SK-N-SH (cell line): ENCODE results near the gene PTAFR. TPM values are rescaled to one million over a fixed set of nuclear protein-coding genes. Genes with fewer than 3 reads are reported as not detected.

Source experiments
- CTCF ChIA-PET: fragments of 300-600, 350-600 bp; formaldehyde crosslinking; extraction: SDS; loops from one replicate; lab custom pipeline; 2021; lab: Yijun Ruan, JAX
- POLR2A ChIA-PET: fragments of 350-600 bp; sonication (Branson Sonifier 250); formaldehyde crosslinking; extraction: SDS; loops from one replicate; lab custom pipeline; 2020; ENCODE audit warnings: antibody characterized with exemption, inconsistent platforms; lab: Yijun Ruan, JAX
- DNase-seq: peaks from one replicate; pipeline ENCODE4 v3.0.0; 2012
- H2AFZ ChIP-seq: fragments of 200-600 bp; sonication (generic); 2 replicates; pipeline ENCODE4 v1.8.1; 2016; ENCODE audit warnings: antibody characterized with exemption, mild to moderate bottlenecking, low read depth
- H3F3A ChIP-seq: fragments of 200-600 bp; sonication (generic); replicated peaks from 2 replicates; pipeline ENCODE3; 2016; ENCODE audit warnings: antibody characterized with exemption, mild to moderate bottlenecking; ENCODE audit not compliant: insufficient read depth
- H3K27ac ChIP-seq, 2 experiments: fragments of 200-500 bp in 1 of 2; fragments of 200-600 bp in 1 of 2; sonication (Bioruptor generic) in 1 of 2; sonication (generic), shearing (Covaris generic) in 1 of 2; 2 replicates each; pipeline versions ENCODE4 v1.5.1 to v1.6.1; 2014 to 2016; ENCODE audit warnings: low read depth in 2 of 2, inconsistent platforms in 1 of 2, low read length in 1 of 2, mild to moderate bottlenecking in 1 of 2, mixed read lengths in 1 of 2
- H3K27me3 ChIP-seq: fragments of 200-600 bp; sonication (generic), shearing (Covaris generic); 2 replicates; pipeline ENCODE4 v1.6.1; 2016; ENCODE audit warnings: mixed run types; ENCODE audit not compliant: insufficient read depth
- H3K36me3 ChIP-seq, 2 experiments: fragments of 200-500 bp in 1 of 2; fragments of 200-600 bp in 1 of 2; sonication (Bioruptor generic) in 1 of 2; sonication (generic) in 1 of 2; replicated peaks in 1 of 2; 2 replicates each; pipeline versions ENCODE3 to v1.5.1; 2014 to 2016; ENCODE audit warnings: low read length in 1 of 2, mild to moderate bottlenecking in 1 of 2; ENCODE audit not compliant: insufficient read depth in 2 of 2, control insufficient read depth in 1 of 2
- H3K4me1 ChIP-seq, 2 experiments: fragments of 200-500 bp in 1 of 2; fragments of 200-600 bp in 1 of 2; sonication (Bioruptor generic) in 1 of 2; sonication (generic), shearing (Covaris generic) in 1 of 2; 2 replicates each; pipeline versions ENCODE4 v1.5.1 to v1.6.1; 2014 to 2016; ENCODE audit warnings: low read depth in 1 of 2, low read length in 1 of 2, mixed run types in 1 of 2; ENCODE audit not compliant: insufficient read depth in 2 of 2, control insufficient read depth in 1 of 2
- H3K4me2 ChIP-seq: fragments of 200-600 bp; sonication (generic), shearing (Covaris generic); 2 replicates; pipeline ENCODE4 v1.6.1; 2017; ENCODE audit warnings: mixed run types
- H3K4me3 ChIP-seq, 2 experiments: fragments of 200-500 bp in 1 of 2; fragments of 200-600 bp in 1 of 2; sonication (Bioruptor generic) in 1 of 2; sonication (generic), shearing (Covaris generic) in 1 of 2; 2 replicates each; pipeline versions ENCODE4 v1.5.1 to v1.8.1; 2014 to 2016; ENCODE audit warnings: low read depth in 2 of 2, inconsistent platforms in 1 of 2, low read length in 1 of 2, mild to moderate bottlenecking in 1 of 2, mixed read lengths in 1 of 2, moderate library complexity in 1 of 2
- H3K79me2 ChIP-seq: fragments of 200-600 bp; sonication (generic); 2 replicates; pipeline ENCODE4 v1.8.1; 2017; ENCODE audit warnings: mild to moderate bottlenecking; ENCODE audit not compliant: insufficient read depth
- H3K9ac ChIP-seq: fragments of 200-600 bp; sonication (generic); 2 replicates; pipeline ENCODE4 v1.6.1; 2017; ENCODE audit warnings: mixed run types
- H3K9me2 ChIP-seq: fragments of 200-600 bp; sonication (generic); 2 replicates; pipeline ENCODE4 v1.6.1; 2017; ENCODE audit warnings: mixed run types
- H3K9me3 ChIP-seq: fragments of 200-600 bp; sonication (generic); 2 replicates; pipeline ENCODE4 v1.6.1; 2017; ENCODE audit warnings: mixed run types, mild to moderate bottlenecking, moderate library complexity
- H4K20me1 ChIP-seq: fragments of 200-600 bp; sonication (generic); 2 replicates; pipeline ENCODE4 v1.6.1; 2017; ENCODE audit warnings: mild to moderate bottlenecking, mixed run types; ENCODE audit not compliant: insufficient read depth
- CHD2 ChIP-seq: fragments of 150-350 bp; IDR thresholded peaks from 2 replicates; pipeline ENCODE4 v1.6.1; 2018; ENCODE audit warnings: low read length; ENCODE audit not compliant: partially characterized antibody
- ELF1 ChIP-seq: IDR thresholded peaks from 2 replicates; pipeline ENCODE4 v1.4.0; 2012
- EP300 ChIP-seq, 2 experiments: IDR thresholded peaks; 2 replicates each; pipeline versions ENCODE4 v1.4.0 to v1.6.1; 2012; ENCODE audit warnings: borderline replicate concordance in 1 of 2, low read depth in 1 of 2, low read length in 1 of 2
- FOXJ3 ChIP-seq: sonication (generic); formaldehyde crosslinking; IDR thresholded peaks from 2 replicates; pipeline ENCODE4 v1.5.1; 2020; ENCODE audit warnings: mild to moderate bottlenecking, missing genetic modification reagents
- NRF1 ChIP-seq: IDR thresholded peaks from 2 replicates; pipeline ENCODE4 v1.6.1; 2012; ENCODE audit warnings: low read depth, mild to moderate bottlenecking, low read length
- TCF12 ChIP-seq: IDR thresholded peaks from 2 replicates; pipeline ENCODE4 v1.4.0; 2012
- WGBS: methylation state at CpG from one replicate; pipeline ENCODE4 v1.1.6; 2017; ENCODE audit warnings: low lambda C conversion rate; 5-methylcytosine and 5-hydroxymethylcytosine counted together
- polyA plus RNA-seq, 3 experiments: library from polyadenylated mRNA; depleted of rRNA; stranded (reverse); fragments of >200 nt; gene quantifications; 2 replicates each; pipeline ENCODE4 v1.2.3, GENCODE V29; 2012
- TF ChIP-seq, protein P1 (sequence below): fragments of 150-350 bp; IDR thresholded peaks from 2 replicates; pipeline ENCODE4 v1.6.1; 2017; ENCODE audit warnings: antibody characterized with exemption, low read length, low read depth, borderline replicate concordance
- TF ChIP-seq, protein P2 (sequence below): IDR thresholded peaks from 2 replicates; pipeline ENCODE4 v1.4.0; 2012; ENCODE audit warnings: low read depth
- TF ChIP-seq, protein P3 (sequence below): fragments of 150-350 bp; IDR thresholded peaks from 2 replicates; pipeline ENCODE4 v1.6.1; 2016; ENCODE audit warnings: mild to moderate bottlenecking, low read depth, low read length

PTAFR gene
- polyA plus RNA-seq, 1 of the 3 experiments (the other 2 are of a cell fraction): 0.05 TPM

DNA sequence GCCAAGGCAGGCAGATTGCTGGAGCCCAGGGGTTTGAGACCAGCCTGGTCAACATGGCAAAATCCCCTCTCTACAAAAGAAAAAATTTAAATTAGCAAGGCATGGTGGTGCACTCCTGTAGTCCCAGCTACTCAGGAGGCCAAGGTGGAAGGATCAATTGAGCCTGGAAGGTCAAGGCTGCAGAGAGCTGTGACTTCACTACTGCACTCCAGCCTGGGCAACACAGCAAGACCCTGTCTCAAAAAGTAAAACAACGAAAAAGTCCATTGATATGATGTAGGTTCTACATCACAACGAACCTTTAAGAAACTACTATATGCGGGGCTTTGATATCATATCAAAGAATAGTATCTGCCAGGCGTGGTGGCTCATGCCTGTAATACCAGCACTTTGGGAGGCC lies 20.9 kb downstream of the PTAFR start:
- H3K4me2 ChIP-seq: no peak overlapping the region
- H3K9ac ChIP-seq: no peak overlapping the region
- H3K9me3 ChIP-seq: no peaks in the 10 kb centered on the region
- no peak overlapping the region for H2AFZ ChIP-seq
- no peaks in the 10 kb centered on the region for H3K4me1 ChIP-seq
- TF ChIP-seq CHD2 (no peak), ELF1 (no peak), NRF1 (no peak), EP300 (IDR thresholded peaks at IDR 0.05; ENCODE audit: borderline replicate concordance in 1 of 2, low read depth in 1 of 2, low read length in 1 of 2) (no peak), FOXJ3 (no peak)
- TF ChIP-seq, protein P1, sequence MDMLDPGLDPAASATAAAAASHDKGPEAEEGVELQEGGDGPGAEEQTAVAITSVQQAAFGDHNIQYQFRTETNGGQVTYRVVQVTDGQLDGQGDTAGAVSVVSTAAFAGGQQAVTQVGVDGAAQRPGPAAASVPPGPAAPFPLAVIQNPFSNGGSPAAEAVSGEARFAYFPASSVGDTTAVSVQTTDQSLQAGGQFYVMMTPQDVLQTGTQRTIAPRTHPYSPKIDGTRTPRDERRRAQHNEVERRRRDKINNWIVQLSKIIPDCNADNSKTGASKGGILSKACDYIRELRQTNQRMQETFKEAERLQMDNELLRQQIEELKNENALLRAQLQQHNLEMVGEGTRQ: no peak
- TF ChIP-seq, protein P2, sequence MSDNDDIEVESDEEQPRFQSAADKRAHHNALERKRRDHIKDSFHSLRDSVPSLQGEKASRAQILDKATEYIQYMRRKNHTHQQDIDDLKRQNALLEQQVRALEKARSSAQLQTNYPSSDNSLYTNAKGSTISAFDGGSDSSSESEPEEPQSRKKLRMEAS: no peak
- no peak for DNase-seq
- no peaks in the 10 kb centered on the region for H3F3A ChIP-seq
- WGBS: 88% methylated on average over 4 of the region's 4 CpGs
- no peaks in the 10 kb centered on the region for H4K20me1 ChIP-seq
- H3K36me3 ChIP-seq: no peaks in the 10 kb centered on the region
- H3K9me2 ChIP-seq: no peaks in the 10 kb centered on the region
- H3K27ac ChIP-seq: no peak overlapping the region
- POLR2A ChIA-PET: no interaction called here
- H3K27me3 ChIP-seq: no peaks in the 10 kb centered on the region
- CTCF ChIA-PET: no interaction called here
- no peak overlapping the region for H3K4me3 ChIP-seq
- no peaks in the 10 kb centered on the region for H3K79me2 ChIP-seq

DNA sequence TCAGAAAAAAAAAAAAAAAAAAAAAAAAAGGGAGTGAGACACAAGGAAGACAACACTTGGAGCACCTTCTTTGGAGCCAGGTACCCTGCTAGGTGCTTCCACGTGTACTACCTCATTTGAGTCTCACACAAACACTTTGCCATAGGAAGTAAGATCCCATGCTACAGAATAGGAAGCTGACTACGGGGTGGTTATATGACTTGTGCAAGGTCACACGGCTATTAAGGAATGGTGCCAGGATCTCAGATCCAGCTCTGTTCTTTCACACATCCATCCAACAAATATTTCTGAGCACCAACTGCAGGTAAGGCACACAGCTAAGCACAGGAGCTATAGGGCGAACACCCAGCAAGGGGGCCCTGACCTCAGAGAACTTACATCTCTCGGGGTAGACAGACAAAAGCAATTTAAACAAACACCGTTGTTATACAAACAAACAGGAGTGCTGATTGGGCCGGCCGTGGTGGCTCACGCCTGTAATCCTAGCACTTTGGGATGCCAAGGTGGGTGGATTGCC lies 22.4 kb downstream of the PTAFR start:
- Histone ChIP-seq H3K9ac (no peak overlapping the region), H3K4me2 (no peak overlapping the region), H3K79me2 (no peaks in the 10 kb centered on the region), H3K4me3 (no peak overlapping the region), H3K9me3 (no peaks in the 10 kb centered on the region), H3K9me2 (no peaks in the 10 kb centered on the region), H3K27me3 (no peaks in the 10 kb centered on the region), H4K20me1 (no peaks in the 10 kb centered on the region), H3F3A (no peaks in the 10 kb centered on the region), H2AFZ (no peak overlapping the region), H3K36me3 (no peaks in the 10 kb centered on the region), H3K27ac (no peak overlapping the region), H3K4me1 (no peaks in the 10 kb centered on the region)
- WGBS: 84% methylated on average over 9 of the region's 9 CpGs
- DNase-seq: no peak
- POLR2A ChIA-PET: no interaction called here
- no peak for TF ChIP-seq TCF12
- TF ChIP-seq, protein P3, sequence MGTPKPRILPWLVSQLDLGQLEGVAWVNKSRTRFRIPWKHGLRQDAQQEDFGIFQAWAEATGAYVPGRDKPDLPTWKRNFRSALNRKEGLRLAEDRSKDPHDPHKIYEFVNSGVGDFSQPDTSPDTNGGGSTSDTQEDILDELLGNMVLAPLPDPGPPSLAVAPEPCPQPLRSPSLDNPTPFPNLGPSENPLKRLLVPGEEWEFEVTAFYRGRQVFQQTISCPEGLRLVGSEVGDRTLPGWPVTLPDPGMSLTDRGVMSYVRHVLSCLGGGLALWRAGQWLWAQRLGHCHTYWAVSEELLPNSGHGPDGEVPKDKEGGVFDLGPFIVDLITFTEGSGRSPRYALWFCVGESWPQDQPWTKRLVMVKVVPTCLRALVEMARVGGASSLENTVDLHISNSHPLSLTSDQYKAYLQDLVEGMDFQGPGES: no peak
- CTCF ChIA-PET: no interaction called here
